HG02763 (cell line): ENCODE measurements around the gene TNFSF9.
"Not testable (repeated sequence)": the region's sequence is repeated elsewhere in the genome, so short reads cannot be mapped to it uniquely, and the experiment has no call there.

Experiments used
- ATAC-seq: cut with Tn5 transposase; IDR thresholded peaks from one replicate; pipeline ENCODE4 v1.9.1; 2021; ENCODE audit warnings: mild to moderate bottlenecking, moderate library complexity; ENCODE audit not compliant: unreplicated experiment

TNFSF9 gene

DNA sequence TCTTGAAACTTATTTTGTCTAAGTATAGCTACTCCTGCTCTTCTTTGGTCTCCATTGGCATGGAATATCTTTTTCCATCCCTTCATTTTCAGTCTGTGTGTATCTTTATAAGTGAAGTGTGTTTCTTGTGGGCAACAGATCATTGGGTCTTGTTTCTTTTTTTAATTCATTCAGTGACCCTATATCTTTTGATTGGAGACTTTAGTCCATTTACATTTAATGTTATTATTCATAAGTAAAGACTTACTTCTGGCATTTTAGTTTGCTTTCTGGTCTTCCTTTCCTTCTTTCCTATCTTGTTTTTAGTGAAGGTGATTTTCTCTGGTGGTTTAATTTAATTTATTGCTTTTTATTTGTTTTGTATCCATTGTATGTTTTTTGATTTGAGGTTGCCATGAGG lies 40.3 kb downstream of the TNFSF9 start:
- ATAC-seq = no peak

DNA sequence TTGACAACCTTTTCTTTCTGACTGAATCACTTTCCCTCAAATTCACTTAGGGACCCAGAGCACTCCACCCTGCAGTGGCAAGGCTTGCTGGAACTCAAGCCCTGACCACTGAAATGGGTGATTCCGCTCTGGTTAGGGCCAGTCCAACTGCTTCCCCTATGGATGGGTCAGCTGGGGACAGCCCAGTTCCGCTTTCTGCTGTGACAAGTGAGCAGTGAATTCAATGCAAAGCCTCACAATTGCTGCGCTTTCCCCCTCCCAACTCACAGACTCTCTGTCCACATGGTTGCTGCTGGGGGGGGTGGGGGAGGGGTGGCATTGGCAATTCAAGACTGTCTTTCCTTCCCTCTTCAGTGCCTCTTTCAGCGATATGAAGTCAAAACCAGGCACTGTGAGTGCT lies 41.4 kb downstream of the TNFSF9 start:
- no peak for ATAC-seq

DNA sequence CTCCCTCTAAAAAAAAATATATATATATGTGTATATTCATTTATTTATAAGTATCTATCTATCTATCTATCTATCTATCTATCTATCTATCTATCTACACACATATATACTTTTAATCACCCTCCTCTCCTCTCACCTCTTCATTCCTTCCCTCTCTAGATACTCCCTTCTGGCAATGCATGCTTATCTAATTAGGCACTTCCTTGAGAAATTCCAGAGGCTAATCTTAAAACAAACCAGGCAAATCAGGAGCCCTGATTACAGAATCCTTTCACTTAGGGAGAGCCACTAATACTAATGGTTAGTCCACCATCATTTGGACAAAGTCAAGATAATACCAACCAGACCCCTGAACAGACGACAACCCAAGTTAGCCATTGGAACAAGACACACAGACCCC lies 42.5 kb downstream of the TNFSF9 start:
- no peak for ATAC-seq

DNA sequence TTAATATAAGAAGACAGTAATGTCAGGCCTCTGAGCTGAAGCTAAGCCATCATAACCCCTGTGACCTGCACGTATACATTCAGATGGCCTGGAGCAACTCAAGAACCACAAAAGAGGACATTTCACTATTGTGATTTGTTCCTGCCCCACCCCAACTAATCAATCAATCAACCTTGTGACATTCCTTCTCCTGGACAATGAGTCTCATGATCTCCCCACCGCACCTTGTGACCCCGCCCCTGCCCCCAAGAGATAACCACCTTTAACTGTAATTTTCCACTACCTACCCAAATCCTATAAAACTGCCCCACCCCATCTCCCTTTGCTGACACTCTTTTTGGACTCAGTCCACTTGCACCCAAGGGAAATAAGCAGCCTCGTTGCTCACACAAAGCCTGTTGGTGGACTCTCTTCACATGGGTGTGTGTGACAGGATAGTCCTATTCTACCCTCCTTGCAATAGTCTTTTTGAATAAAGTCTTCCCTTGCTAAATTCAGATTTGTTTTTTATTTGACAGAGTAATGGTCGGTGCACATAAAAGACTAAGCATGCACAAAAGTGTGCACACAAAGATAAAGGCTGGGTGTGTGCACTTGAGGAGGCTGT lies 46.1 kb downstream of the TNFSF9 start:
- ATAC-seq = no peak

DNA sequence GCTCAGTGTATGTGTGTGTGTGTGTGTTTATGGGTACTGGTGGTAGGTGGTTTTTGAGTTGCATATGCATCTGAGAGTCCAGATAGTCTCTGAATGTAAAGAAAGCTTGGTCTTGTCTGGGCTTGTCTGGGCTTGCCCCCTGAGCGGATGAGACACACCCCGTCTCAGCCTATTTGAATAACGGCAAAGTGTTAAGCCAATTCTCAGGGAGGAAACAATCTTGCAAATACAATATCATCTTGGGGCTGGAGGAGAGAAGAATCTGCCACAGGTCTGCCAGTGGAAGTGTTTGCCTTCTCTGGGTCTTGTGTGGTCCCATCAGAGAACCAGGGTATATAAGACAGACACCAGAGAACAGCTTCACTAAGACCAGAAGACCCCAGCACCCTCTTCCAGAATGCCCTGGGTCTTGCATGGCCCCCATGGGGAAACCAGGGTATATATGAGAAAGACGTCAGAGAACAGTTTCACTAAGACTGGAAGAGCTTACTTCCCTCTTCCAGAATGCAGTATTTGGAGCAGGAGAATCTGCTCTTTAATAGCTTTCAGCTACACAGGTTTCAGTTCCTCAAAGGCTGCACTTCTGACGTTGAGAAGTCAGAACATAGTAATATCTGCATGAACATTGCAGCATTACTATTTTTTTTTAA lies 46.8 kb downstream of the TNFSF9 start:
- ATAC-seq = peak; percentile 80

DNA sequence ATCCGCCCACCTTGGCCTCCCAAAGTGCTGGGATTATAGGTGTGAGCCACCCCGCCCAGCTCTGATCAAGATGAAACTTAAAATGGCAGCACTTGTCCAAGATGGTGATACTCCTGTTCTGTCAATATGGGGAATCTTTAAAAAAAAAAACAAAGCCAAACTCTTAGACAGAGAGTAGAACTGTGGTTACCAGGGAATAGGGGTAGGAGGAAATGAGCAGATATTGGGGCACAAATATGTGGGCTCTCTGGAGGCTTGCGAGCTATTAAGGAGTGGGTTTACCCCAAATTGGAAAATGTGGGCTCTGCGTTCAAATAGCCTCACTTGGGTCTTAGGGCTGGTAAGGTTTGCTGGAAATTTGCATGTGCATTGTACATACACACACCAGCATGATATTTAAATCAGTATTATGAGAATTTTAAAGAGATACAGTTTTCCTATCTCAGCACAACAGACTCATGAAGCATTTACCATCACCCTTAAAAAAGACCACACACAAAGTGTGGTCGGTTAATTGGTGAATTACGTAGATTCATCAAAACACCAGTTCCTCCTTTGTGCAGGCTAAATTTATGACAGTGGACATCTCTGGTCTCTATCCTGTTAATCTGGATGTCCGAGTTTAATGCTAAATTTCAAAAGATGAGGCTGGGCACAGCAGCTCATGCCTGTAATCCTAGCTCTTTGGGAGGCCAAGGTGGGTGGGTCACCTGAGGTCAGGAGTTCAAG lies 48.8 kb downstream of the TNFSF9 start:
- ATAC-seq = no peak

DNA sequence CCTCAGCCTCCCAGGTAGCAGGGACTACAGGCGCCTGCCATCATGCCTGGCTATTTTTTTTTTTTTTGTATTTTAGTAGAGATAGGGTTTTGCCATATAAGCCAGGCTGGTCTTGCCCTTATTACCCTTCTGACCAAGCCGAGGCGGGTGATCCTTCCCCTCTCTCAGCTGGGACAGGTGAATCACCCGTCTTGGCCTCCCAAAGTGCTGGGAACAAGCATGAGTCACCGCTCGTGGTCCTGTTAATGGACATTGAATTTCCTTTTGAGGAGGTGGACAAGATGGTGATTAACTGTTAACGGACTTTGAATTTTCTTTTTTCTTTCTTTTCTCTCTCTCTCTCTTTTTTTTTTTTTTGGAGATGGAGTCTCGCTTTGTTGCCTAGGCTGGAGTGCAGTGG lies 49.5 kb downstream of the TNFSF9 start:
- no peak for ATAC-seq

DNA sequence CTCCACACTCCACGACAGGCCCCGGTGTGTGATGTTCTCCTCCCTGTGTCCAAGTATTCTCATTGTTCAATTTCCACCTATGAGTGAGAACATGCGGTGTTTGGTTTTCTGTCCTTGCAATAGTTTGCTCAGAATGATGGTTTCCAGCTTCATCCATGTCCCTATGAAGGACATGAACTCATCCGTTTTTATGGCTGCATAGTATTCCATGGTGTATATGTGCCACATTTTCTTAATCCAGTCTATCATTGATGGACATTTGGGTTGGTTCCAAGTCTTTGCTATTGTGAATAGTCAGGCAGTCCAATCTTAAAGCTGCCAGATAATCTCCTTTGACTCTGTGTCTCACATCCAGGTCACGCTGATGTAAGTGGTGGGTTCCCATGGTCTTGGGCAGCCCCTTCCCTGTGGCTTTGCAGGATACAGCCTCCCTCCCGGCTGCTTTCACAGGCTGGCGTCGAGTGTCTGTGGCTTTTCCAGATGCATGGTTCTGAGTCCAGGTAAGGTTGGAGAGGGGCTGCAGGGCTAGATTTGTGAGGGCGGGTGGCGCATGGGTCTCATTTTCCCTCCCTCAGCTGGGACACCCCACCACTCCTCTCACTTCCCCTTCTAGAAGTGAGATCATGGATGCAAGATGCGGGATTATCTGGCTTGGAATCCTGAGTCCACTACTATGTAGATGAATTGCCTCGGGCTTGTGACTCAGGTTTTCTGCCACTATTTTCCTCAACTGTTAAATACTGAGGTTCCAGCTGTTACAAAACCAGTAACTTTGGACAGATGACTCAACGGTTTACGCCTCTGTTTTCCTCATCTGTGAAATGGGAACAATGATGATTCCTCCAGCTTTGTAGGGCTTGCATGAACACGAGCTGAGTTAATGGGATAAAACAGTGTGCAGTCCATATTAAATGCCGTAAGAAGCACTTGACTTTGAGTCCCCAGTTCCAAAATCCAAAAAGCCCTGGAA lies 52.0 kb downstream of the TNFSF9 start:
- ATAC-seq = not testable (repeated sequence)
